ENCODE measurements around the gene RPL7A.
"Not testable (repeated sequence)": the region's sequence is repeated elsewhere in the genome, so short reads cannot be mapped to it uniquely, and the experiment has no call there.

The RPL7A gene

DNA sequence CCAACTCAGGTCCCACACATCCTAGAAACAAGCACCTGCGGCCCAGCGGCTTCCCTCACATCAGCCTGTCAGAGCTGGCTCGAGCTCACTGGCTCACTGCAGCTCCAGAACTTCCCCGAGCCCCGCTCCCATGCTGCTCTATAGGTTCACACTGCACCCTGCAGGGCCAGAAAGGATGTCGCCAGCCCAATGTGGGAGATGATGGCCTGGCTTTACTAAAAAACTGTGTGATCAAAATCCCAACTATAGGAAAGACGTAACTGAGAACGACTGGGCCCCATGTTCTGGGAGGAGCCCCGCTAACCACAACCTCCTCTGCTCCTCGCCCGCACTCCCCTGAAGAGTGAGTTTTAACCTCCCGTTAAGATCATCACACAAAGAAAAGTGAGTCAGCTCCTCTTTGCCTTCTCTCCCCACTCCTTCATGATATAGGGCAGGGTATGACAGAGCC lies 23.3 kb downstream of the RPL7A start:
- no peak for DNase-seq

DNA sequence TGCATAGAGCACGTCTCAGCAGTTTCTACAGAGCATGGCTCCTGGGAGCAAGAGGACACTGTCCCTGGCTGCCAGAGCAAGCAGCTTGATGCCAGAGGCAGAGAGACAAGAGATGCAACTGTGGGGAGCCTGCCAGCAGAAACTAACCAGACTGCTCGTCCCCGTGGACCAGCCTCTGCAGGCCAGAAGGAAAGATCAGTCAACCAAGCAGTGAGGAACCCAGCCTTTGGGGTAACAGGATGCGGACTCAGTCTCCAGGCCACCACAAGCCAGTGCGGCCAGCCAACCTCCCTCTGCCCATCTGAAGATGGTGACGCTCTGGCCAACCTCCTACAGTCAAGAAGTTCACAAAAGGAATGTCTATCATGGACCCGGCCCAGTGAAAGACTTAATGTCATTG lies 24.1 kb downstream of the RPL7A start:
- no peak for DNase-seq

DNA sequence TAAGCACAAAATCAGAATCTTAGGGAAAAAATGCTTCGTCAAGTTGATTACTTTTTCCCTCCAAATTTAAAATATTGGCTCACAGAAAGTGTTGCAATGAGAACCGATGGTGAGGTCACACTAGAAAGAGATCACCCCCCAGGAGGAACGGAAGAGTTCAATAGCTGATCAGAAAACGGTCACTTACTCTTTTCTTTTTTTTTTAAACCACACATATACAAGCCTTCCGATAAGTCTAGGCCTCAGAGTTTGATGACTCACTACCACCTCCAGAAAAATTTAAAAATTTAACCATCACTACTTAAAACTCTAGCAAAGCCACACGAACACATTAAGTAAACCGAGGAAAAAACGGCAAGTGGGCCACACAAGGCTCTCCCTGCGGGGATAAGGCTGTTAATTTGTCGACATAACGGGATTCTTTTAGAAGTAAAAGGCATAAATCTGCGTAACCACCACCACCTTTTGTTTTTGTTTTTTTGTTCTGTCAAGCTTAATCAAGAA lies 26.6 kb downstream of the RPL7A start:
- DNase-seq, result no peak

DNA sequence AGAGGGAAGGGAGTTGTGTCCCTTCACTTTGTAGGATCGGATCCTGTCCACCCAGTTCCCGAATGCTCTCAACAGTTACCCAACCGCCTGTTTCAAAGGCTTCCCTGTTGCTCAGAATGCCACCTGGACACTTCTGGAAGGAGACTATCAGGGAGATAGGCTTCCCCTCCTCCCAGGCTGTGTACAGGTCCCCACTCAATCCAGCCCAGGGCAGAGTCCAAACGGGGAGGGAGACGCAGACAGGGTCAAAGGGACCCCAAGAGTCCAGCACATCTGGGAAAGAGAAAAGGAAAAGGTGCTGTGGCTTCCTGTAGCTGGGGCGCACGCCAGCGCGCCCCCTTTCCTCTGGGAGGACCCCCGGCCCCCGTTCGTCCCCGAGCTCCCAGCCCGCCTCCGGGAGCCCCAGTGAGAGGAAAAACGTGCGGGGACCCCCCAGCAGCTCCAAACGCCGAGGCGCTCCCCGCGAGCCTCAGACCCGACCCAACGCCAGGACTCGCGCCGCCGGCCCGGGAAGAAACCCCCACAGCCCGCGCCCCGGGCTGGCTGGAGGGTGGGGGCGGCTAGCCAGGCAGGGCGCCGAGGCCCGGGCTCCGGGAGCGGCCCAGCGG lies 27.2 kb downstream of the RPL7A start:
- DNase-seq, result no peak

DNA sequence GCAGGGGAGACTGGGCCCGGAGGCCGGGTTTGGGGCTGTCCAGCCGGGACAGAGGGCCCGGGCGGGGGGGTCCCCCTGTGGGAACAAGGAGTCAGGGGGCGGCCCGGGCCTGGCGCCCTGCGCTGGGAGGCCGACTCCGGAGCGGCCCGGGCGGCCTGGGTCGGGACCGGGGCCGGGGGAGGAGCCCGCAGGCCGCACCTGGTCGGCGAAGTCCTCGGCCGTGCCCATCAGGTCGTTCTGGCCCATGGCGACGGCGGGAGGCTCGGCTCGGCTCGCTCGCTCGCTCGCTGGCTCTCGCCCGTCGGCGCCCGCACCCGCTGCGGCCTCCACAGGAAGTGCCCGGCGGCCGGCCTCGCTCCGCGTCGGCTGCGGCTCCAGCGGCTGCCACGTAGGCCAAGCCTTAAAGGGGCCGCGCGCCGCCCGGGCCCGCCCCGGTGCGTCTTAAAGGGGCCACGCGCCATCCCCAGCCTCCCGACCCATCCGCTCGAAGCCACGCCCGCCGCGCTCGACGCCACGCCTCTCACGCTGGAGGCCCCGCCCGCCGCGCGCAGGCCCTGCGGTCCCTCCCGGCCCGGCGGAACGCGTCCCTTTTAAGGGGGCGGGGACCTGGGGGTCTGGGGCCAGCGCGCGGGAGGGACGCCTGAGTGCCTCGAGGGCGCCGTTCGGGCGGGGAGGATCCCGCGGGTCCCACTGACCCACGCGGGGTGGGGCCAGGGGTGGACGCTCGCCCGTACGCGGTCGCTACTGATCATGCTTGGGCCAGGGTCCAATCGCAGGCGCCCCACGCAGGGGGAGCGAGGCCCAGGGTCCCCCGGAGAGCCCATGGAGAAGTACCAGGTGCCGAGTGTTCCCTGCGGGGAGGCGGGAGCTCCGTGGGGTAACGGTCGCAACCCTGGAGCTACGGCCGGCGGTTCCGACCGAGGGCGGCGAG lies 28.0 kb downstream of the RPL7A start, which contains the start of the genes STKLD1 and SURF4:
STKLD1 (plus strand) TSS at position 643 of the 931 bp plus-strand sequence; CDS start at position 751, 108 bp downstream.
SURF4 (minus strand) TSS at position 337 of the 931 bp plus-strand sequence; CDS start at position 246, 91 bp downstream.
- peak; percentile 95 for DNase-seq

DNA sequence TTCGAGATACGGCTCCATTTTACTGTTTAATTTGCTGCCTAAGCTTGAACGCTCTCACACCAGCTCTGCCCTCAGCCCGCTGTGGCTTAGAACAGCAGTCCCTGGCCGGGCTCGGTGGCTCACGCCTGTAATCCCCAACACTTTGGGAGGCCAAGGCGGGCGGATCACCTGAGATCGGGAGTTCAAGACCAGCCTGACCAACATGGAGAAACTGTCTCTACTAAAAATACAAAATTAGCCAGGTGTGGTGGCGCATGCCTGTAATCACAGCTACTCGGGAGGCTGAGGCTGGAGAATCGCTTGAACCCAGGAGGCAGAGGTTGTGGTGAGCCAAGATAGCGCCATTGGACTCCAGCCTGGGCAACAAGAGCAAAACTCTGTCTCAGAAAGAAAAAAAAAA lies 29.3 kb downstream of the RPL7A start:
- not testable (repeated sequence) for DNase-seq

DNA sequence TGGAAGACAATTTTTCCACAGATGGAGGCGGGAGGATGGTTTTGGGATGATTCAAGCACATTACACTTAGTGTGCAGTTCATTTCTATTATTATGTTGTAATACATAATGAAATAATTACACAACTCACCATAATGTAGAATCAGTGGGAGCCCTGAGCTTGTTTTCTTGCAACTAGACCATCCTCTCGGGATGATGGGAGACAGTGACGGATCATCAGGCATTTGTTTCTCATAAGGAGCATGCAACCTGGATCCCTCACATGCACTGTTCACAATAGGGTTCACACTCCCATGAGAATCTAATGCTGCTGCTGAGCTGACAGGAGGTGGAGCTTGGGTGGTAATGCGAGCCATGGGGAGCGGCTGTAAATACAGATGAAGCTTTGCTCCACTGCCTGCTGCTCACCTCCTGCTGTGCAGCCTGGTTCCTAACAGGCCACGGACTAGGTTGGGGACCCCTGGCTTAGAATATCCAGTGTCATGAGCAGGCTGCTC lies 29.8 kb downstream of the RPL7A start:
- no peak for DNase-seq

DNA sequence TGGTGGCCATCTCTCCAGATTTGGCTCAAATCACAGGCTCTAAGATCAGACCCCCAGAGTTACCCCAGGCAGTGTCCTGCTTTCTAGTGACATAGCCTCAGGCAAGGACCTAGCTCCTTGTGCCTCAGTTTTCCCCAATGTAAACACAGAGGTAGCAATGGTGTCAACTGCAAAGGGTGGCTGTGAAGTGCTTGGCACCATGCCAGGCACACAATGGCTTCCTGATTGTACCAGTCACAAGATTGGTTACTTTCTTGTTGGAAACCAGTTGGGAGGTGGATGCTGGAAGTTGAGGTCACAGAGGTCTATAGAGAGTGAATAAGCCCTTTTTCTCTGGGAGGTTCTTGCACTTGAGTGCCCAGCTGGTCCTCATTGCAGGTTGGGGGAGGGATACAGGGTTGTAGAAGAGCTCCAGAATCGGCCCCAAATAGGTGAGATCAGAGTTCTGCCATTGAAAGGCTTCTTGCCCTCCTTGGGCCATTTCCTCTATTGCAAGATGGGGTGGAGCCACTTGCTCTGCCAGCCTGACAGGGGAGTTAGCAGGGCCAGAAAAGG lies 30.5 kb downstream of the RPL7A start:
- no peak for DNase-seq

DNA sequence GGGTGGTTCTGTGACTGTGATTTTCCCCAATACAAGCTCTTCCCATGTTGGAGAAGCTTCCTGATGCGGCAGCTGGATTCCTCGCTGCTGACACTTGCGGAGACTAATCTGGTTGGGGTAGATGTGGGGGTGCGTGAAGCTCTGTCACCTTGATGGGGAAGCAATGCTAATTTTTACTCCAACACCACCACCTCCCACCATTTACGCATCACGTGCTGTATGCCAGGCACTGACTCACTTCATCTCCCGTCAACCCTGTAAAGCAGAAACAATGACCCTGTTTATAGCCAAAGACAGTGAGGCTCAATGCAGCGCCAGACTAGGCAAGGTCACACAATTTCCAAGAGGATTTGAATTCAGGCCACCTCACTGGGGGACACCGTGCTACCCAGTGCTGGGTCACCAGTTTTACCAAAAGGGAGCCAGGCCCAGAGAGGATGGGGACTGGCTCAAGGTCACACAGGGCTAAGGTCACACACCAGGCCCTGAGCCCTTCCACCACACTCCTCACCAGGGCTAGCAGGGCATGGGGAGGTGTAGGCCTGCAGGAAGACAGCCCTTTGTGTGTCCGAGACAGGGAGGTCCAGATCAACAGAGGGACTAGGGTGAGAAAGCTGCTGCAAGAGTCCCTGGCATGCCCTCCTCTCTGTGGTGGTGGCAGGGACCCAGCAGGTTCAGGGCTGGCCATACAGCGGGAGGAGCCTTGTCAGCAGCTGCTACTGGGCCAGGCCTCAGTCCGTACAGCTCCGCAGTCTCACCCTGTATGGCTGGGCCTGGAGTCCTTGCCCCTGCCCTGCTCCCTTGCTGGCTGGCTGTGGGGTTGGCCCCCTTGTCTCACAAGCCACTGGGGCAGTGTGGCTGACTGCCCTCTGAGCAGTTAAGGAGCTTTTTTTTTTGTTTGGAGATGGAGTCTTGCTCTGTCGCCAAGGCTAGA lies 31.4 kb downstream of the RPL7A start:
- DNase-seq, result no peak

DNA sequence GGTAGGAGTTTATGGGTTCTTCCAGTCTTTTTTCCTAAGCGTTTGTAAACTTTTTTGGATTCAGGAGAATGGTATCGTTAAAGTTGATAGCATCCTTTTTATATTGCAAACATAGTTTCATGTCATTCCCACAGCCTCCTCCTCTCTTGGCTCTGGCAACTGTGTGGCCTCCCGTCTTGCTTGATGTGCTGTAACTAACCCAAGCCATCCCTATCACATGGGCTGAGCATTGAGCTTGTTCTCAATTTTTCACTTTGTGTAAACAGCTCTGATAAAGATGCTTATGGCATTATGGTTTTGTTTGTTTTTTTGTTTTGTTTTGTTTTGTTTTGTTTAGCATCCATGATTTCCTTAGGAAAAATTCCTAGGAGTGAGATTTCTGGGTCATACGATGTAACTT lies 32.7 kb downstream of the RPL7A start:
- no peak for DNase-seq

DNA sequence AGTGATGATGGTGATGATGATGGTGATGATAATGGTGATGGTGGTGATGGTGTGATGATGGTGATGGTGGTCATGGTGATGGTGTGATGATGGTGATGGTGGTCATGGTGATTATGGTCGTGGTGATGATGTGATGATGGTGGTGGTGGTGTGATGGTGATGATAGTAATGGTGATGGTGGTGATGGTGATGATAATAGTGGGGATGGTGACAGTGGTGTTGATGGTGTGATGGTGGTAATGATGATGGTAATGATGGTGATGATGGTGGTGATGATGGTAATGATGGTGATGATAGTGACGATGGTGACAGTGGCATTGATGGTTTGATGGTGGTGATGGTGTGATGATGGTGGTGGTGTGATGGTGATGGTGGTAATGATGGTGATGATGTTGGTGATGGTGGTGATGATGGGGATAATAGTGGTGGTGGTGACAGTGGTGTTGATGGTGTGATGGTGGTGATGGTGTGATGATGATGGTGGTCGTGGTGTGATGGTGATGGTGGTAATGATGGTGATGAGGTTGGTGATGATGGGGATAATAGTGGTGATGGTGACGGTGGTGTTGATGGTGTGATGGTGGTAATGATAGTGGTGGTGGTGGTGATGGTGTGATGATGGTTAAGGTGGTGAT lies 34.6 kb downstream of the RPL7A start:
- no peak for DNase-seq

DNA sequence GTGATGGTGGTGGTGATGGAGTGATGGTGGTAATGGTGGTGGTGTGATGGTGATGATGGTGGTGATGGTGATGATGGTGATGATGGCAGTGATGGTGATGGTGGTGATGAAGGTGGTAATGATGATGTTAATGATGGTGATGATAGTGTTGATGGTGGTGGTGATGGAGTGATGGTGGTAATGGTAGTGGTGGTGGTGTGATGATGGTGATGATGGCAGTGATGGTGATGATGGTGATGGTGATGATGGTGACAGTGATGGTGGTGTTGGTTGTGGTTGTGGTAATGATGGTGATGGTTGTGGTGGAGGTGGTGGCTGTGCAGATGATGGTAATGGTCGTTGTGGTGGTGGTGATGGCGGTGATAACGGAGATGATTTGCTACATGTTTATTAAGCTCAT lies 35.4 kb downstream of the RPL7A start:
- DNase-seq, result no peak

DNA sequence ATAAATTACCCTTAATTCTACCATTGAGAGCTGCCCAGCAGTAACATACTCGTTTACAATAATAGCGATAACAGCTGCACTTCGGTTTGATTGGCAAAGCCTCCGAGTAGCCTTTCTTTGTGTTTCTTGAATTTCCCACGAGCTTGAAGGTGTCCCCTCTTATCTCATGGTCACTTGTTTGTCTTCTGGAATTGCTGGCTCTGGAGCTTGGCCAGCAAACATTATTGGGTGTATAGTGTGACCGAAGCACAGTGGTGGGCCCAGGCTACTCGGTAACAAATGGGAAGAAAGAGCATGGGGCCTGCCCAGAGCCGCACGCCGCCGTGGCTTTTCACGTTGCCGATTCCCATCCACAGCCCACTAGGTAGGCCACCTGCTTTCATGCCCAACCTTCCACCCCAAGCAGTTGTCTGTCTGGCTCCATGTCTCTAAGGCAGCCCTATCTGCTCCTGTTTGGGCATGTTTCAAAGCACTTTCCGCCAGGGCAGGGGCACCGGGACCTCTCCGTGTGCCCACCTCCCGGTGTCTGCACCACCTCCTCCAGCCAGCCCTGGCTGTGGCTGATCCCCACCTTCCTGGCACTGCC lies 36.8 kb downstream of the RPL7A start:
- no peak for DNase-seq

DNA sequence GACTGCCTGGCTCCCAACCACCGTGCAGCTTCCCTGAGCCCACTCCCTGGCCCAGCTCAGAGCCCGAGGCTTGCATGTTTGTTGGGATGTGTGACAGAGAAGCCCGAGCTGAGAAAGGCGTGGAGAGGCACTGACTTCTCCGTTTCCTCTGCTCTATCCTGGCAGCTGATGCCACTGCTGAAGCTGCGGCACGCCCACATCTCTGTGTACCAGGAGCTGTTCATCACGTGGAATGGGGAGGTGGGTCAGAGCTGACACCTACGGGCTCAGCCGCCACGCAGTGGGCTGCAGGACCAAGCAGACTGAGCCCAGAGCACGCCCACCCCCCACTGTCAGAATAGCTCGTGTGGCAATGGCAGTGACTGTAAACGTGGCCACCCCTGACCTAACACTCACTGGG lies 37.4 kb downstream of the RPL7A start:
- DNase-seq, result no peak

DNA sequence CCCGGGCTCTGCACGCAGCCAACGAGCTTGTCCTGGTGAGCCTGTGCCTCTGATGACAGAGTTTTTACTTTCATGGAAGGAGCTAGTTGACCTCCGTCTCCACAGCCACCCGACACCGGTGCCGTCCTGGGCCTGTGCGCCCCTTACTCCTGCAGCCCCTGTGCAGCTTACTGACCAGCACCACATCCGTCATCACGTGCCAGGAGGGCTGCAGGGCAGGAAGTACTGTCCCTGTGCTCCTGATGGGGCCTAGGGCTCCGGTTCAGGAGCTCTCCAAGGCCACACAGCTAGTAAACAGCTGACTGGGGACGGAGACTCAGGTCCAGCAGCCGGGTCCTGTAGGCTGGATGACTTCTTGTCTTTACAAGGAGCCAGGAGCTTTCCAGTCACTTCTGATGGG lies 38.3 kb downstream of the RPL7A start:
- no peak for DNase-seq

DNA sequence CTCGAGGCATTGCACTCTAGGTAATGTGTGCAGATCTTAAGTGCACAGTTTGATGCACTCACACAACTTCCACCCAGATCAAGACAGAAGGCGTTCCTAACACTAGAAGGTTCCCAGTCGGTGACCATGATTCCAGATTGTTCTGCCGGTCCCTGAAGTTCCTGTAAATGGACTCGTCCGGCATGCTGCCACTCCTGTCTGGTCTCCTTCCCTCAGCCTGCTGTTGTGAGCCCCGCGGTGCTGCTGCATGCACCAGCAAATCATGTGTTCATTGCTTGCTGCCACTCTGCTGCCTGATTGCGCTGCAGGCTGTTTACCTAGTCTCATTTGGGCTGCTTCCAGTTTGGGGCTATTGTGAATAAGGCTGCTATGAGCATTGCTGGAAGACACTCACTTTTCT lies 39.7 kb downstream of the RPL7A start:
- peak; percentile 45 for DNase-seq

DNA sequence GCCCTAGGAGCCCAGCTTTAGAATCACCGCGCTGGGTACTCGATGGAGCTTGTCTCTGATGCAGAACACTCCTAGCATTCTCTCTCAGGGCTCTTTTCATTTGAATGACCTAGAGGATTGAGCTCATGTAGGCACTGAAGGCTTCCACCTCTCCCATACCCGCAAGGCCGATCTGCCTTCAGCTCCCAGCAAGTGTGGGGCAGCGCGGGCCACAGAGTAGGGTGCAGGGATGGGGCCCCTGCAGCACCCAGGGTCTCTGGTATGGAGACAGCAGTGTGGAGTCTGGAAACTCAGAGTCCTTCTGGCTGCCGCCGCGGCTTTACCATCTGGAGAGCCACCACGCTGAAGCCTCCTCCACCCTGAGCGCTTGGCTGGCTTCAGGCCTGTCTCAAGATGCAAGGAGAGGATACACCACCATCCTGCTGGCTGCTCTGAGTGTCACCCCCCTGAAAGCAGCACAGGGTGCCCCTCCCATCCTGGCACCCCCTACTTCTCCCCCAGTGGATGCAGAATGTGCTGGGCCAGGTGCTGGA lies 41.1 kb downstream of the RPL7A start:
- no peak for DNase-seq

DNA sequence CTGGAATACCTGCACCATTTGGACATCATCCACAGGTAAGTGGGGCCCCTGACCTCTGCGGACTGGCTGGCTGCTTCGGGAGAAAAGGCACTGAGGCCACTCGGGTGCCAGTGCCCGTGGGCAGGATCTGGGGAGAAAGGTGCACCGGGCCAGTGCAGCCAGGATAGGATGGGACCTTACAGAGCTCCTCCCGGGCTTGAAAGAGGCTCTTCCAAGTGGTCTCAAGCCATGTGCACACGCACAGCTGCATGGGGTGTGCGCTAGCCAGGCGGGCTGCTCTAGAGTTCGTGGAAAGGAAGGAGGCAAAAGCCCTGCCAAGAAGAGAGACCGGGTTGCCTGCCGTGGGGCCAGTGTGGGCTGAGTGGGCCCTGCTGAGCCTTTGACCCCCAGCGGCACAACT lies 41.5 kb downstream of the RPL7A start:
- no peak for DNase-seq

DNA sequence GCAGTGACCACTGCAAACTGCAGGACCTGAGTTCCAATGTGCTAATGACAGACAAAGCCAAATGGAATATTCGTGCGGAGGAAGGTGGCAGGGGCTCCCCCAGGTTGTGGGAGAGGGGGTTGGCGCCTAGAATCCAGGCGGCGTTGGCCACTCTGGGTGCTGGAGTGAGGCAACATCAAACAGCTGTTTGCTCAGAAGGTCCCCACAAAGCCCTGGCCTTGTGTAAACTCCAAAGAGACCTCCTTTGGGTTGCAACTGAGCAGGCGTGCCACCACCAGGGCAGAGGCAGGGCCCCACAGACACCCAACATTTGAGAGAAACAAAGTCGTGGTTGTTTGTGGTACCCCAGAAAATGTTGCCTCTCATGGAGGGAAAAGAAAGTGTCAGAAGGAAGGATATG lies 42.7 kb downstream of the RPL7A start:
- no peak for DNase-seq

DNA sequence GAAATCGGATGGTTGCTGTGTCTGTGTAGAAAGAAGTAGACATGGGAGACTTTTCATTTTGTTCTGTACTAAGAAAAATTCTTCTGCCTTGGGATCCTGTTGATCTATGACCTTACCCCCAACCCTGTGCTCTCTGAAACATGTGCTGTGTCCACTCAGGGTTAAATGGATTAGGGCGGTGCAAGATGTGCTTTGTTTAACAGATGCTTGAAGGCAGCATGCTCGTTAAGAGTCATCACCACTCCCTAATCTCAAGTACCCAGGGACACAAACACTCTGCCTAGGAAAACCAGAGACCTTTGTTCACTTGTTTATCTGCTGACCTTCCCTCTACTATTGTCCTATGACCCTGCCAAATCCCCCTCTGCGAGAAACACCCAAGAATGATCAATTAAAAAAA lies 43.4 kb downstream of the RPL7A start:
- DNase-seq, result not testable (repeated sequence)

DNA sequence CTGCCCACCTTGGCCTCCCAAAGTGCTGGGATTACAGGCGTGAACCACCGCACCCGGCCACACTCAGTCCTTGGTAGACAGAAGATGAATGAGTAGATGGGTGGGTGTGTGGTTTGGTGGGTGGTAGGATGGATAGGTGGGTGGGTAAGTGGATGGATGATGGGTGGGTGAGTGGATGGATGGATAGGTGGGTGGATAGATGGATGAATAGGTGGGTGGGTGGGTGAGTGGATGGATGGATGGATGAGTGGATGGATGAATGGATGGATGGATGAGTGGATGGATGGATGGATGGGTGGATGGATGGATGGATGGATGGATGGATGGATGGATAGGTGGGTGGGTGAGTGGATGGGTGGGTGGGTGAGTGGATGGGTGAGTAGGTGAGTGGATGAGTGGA lies 44.3 kb downstream of the RPL7A start:
- DNase-seq, result not testable (repeated sequence)

Measured in COR-L47 (cell line).